Smooth muscle cell of the brain vasculature (primary cell): ENCODE data around the gene WNK1.
"Not testable (repeated sequence)": the region's sequence is repeated elsewhere in the genome, so short reads cannot be mapped to it uniquely, and the experiment has no call there.

Experiments
- DNase-seq: peaks from one replicate; pipeline ENCODE4 v3.0.0-alpha.2; 2012; ENCODE audit warnings: low read depth, low spot score

WNK1 gene

DNA sequence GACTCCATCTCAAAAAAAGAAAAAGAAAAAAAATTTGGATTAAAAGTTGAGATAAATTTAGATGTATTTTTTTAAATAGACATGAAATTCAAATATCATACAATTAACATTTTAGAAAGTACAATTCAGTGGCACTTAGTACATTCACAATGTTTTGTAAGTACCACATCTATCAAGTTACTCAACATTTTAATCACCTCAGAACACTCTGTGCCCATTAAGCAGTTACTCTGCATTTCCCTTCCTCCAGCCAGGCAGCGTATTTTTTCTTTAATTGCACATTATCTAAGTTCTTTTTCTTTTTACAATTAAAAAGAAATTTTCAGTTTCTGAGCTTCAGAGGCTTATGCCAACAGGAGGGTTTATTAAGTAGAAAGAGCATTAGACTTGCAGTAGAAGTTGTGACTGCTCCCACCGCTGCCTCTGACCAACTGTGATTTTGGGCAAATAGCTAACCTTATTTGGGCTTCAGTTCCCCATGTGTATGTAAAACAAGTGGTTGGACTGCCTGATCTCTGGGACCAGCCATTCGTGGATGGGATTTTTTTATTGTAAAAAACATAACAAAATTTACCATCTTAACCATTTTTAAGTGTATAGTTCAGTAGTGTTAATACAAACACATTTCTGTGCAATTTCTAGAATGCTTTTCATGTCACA, 65.7 kb downstream of the WNK1 start:
- DNase-seq, result no peak

- DNase-seq, result no peak
These were observed 66.4 kb downstream of the WNK1 start for GRCh38 chr12:818733-819132.

GRCh38 chr12:820336-820735, 68.0 kb downstream of the WNK1 start:
- no peak for DNase-seq

DNA sequence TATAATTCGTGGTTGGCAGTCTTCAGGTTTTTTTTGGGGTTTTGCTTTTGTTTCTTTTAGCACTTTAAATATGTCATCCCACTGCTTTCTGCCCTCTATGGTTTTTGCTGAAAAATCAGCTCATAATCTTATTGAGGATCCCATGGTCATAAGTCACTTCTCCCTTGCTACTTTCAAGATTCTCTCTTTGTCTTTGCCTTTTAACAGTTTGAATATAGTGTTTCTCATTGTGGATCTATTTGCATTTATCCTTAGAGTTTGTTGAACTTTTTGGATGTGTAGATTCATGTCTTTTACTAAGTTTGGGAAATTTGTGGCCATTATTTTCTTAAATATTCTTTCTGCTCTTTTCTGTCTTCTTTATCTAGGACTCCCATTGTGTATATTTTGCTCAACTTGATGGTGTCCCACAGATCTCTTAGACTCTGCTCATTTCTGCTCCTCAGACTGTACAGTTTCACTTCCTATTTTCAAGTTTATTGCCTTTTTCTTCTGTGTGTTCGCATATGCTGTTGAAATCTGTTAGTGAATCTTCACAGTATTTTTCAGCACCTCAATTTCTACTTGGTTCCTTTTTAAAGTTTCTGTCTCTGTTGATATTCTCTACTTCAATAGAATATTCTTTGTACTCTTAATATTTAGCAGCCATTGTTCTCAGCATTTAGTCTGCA, 70.8 kb downstream of the WNK1 start:
- no peak for DNase-seq

DNA sequence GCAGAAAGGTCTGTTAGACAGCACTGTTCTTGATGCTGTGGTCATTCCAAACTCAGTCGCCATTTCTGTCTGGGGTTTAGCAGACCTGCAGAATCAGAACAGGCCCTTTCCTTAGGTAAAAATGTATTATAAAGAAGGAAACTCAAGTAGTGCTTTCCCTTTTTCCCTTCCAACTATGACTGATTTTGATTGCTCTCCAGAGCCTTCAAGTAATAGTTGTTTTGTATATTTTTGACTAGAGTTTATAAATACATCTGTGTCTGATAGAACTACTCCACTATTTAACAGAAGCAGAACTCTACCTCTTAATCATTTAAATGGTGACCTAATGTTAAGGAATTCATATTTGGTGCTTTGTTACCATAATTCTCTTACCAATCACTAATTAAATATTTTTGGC, 74.0 kb downstream of the WNK1 start:
- DNase-seq, result no peak

DNA sequence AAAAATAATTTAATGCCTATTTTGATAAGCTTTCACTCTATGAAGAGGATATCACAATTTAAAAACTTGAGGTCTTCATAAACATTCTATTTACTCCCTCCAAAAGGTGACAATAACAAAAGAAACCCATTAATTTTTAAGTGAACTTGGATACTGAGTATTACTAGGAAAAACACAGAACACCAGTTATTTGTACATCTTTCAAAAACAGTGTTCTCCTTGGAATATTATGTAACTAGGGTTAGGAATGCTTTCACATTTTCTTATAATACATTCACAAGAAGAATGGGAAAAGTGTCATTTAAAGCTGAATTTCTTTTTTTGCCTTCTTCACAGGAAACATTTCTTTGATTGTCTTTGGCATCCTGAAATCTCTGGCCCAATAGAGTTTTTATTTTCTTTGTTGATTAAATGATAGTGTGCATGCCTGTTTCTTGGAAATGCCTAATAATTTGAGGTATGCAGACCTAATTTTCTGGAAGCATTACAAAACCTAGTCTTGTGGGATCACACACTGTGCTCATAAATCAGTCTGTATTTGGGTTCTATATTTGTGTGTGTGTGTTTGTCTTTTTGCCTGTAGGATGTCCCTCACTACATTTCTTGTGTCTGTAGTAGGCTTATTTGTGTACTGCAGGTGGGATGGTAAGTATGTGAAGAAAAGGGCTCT, 76.5 kb downstream of the WNK1 start:
- DNase-seq, result no peak

DNA sequence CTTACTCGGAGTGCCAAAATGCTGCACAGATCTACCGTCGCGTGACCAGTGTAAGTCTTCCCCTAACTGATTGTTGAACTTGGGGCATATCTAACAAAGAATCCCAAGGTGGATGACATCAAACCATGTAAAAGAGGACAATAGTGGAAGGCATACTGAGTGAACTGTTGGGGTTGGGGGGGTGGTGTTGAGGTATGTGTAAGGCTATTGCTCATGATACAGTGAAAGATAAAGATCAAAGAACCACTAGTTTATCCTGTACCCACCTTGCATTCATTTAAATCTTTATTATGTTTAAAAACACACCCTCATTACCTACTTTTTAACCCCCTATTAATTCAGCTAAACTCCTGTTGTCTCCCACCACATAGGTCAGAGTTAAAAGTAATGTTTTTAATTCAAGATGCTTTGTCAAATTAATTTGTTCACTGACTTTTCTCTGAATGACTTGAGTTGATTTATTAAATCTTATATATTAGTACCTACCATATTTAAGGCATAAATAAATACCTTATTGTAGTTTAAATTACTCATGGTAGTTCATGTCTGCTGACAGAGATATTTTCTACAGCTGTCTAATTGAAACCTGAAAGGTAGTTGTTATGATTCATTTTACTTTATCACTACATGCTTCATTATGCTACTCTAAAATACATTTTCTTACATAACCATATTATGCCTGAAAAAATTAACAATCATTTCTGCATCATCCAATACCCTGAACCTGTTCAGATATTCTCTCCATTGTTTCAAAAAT, 77.9 kb downstream of the WNK1 start:
- DNase-seq, result no peak

DNA sequence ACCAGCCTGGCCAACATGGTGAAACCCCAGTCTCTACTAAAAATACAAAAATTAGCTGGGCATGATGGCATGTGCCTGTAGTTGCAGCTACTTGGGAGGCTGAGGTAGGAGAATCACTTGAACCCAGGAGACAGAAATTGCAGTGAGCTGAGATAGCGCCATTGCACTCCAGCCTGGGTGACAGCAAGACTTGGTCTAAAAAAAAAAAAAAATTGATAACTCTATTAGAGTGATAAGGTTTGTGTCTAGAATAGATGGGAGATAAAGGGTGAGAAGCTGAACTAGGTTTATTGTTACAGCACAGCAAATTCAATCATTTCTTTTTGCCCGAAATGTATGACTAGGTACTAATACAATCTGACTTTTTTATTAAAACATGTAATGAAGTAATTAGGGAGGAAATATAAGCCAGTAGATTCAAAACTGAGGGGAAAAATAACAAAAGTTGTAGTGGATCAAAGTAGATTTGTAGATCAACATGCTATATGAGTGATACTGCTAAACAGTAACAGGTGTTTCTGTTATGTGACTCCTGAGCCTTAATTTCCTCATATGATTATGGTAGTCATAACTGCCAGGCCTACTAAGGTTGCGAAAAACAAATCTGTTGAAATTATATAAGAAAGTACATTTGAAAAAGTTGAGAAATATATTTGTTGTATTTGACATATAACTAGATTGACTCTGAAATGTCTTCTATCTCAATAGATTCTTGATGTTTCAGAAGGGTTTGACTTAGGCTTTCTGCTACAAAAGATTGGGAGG, 83.6 kb downstream of the WNK1 start:
- DNase-seq, result no peak

- DNase-seq, result no peak
These were observed 84.6 kb downstream of the WNK1 start for GRCh38 chr12:836952-837351.

- no peak for DNase-seq
These were observed 85.2 kb downstream of the WNK1 start for GRCh38 chr12:837548-837947.

GRCh38 chr12:843609-844008, 91.2 kb downstream of the WNK1 start:
- DNase-seq, result no peak

- DNase-seq, result no peak
These were observed 94.0 kb downstream of the WNK1 start for GRCh38 chr12:846421-846820.

GRCh38 chr12:848173-848865, 95.9 kb downstream of the WNK1 start:
- no peak for DNase-seq

GRCh38 chr12:848882-849527, 96.6 kb downstream of the WNK1 start:
- DNase-seq, result no peak

DNA sequence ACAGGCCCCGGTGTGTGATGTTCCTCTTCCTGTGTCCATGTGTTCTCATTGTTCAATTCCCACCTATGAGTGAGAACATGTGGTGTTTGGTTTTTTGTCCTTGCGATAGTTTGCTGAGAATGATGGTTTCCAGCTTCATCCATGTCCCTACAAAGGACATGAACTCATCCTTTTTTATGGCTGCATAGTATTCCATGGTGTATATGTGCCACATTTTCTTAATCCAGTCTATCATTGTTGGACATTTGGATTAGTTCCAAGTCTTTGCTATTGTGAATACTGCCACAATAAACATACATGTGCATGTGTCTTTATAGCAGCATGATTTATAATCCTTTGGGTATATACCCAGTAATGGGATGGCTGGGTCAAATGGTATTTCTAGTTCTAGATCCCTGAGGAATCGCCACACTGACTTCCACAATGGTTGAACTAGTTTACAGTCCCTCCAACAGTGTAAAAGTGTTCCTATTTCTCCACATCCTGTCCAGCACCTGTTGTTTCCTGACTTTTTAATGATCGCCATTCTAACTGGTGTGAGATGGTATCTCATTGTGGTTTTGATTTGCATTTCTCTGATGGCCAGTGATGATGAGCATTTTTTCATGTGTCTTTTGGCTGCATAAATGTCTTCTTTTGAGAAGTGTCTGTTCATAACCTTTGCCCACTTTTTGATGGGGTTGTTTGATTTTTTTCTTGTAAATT, 97.5 kb downstream of the WNK1 start:
- DNase-seq, result not testable (repeated sequence)

GRCh38 chr12:851343-851742, 99.0 kb downstream of the WNK1 start:
- DNase-seq, result no peak

GRCh38 chr12:851913-852312, 99.5 kb downstream of the WNK1 start:
- no peak for DNase-seq

GRCh38 chr12:852864-853263, 100.5 kb downstream of the WNK1 start:
- DNase-seq, result no peak

GRCh38 chr12:857611-858010, 105.2 kb downstream of the WNK1 start:
- peak; percentile 28 for DNase-seq
